HG03469 (cell line): ENCODE results near the gene GDF10.

Experiments used
- ATAC-seq: cut with Tn5 transposase; IDR thresholded peaks from one replicate; pipeline ENCODE4 v1.9.1; 2021; ENCODE audit warnings: mild to moderate bottlenecking, moderate library complexity, moderate number of reproducible peaks; ENCODE audit not compliant: unreplicated experiment

GDF10 gene

DNA sequence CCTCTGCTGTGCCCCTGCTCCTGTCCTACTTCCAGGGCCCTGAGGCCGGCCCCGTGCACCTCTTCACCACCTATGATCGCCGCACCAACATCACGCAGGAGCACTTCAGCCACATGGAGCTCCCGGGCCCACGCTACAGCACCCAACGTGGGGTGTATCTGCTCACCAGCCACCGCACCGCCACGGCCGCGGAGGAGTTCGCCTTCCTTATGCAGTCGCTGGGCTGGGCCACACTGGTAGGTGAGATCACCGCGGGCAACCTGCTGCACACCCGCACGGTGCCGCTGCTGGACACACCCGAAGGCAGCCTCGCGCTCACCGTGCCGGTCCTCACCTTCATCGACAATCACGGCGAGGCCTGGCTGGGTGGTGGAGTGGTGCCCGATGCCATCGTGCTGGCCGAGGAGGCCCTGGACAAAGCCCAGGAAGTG is 50.0 kb downstream of the GDF10 start:
- no peak for ATAC-seq

DNA sequence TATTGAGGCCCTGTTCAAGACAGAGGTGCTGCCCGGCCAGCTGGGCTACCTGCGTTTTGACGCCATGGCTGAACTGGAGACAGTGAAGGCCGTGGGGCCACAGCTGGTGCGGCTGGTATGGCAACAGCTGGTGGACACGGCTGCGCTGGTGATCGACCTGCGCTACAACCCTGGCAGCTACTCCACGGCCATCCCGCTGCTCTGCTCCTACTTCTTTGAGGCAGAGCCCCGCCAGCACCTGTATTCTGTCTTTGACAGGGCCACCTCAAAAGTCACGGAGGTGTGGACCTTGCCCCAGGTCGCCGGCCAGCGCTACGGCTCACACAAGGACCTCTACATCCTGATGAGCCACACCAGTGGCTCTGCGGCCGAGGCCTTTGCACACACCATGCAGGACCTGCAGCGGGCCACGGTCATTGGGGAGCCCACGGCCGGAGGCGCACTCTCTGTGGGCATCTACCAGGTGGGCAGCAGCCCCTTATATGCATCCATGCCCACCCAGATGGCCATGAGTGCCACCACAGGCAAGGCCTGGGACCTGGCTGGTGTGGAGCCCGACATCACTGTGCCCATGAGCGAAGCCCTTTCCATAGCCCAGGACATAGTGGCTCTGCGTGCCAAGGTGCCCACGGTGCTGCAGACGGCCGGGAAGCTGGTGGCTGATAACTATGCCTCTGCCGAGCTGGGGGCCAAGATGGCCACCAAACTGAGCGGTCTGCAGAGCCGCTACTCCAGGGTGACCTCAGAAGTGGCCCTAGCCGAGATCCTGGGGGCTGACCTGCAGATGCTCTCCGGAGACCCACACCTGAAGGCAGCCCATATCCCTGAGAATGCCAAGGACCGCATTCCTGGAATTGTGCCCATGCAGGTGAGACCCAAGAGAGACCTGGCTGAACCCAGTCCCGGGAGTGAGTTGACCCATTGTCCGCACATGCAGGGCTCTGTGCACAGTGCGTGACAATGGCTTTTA is 51.0 kb downstream of the GDF10 start:
- ATAC-seq, result no peak

DNA sequence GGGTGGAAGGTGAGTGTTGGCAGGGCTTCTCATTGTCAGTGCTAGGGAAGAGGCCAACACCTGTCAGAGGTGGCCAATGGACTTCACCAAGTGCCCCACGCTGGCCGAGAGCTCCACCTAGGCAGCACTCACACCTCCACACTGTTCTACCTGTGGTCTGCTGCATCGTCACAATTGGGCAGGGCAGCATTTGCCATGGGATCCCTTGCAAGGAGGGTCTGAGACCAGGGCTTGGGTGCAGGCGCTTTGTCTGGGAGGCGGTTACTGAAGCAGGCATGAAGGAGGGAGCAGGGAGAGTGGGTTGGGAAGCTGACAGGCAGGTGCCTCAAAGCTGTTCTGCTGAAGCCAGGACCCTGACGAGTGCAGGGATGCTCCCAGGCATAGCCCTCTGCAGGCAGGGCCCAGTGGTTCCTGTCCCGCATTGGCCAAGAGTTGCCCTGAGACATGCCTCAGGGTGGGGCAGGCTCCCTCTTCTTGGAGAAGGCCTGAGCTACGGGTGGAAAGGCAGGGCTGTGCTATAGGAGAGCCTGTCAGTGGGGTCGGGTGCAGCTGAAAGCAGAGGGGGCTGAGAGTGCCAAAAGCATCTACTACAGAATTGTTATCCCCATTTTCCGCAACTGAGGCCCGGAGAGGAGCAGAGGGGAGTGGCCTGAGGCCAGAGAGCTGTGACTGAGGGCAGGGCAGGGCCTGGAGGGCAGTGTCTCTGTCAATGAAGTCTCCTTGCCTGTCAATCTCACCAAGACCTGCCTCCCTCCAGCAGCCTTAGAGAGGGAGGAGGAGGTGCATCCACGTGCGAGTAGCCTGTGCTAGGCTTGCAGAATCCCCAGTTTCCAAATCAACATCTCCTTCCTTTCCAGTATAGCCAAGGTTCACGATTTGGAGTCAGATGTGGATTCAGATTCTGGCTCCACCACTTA is 52.2 kb downstream of the GDF10 start:
- ATAC-seq, result no peak

- ATAC-seq, result no peak
Observed at GRCh38 chr10:47353351-47353750, 53.4 kb downstream of the GDF10 start.

GRCh38 chr10:47354165-47354564 is 54.2 kb downstream of the GDF10 start:
- ATAC-seq, result no peak

DNA sequence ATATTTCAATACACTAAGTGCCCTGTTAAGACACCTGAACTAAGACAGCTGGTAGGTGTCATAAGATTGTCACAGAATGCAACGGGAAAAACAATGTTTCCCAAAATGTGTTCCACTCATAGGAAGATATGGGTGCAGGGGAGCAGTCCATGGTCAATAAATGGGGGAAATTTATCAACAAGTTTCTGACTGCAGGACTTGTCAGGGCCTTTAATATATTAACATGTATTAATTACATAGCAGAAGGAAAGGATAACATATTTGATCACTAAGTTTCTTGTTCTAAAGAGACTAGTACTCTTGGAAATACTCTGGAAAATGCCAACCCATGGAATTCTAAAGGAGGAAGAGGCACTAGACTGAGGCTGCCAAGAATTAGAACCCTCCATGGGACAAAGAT is 54.9 kb downstream of the GDF10 start:
- ATAC-seq, result no peak

GRCh38 chr10:47356708-47357107 is 56.7 kb downstream of the GDF10 start:
- ATAC-seq, result no peak

- ATAC-seq, result no peak
Observed at GRCh38 chr10:47357131-47357582, 57.2 kb downstream of the GDF10 start.

DNA sequence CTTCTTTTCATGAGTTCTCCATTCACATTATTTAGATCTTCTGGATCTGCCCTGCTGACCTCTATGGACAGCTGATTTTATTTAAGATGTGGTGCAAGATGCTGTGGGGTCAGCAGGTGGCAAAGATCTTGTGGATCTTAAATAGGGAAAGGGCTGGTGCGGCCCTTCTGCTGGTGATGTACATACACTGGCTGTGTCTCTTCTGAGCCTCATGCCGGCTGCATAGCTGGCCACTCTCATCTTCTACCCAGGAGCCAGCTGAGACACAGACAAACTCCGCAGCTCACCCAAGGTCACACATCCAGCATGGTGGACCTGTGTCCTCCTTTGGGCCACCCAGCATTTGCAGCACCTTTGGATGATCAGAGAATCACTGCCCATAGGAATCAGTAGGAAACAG is 57.9 kb downstream of the GDF10 start:
- no peak for ATAC-seq

DNA sequence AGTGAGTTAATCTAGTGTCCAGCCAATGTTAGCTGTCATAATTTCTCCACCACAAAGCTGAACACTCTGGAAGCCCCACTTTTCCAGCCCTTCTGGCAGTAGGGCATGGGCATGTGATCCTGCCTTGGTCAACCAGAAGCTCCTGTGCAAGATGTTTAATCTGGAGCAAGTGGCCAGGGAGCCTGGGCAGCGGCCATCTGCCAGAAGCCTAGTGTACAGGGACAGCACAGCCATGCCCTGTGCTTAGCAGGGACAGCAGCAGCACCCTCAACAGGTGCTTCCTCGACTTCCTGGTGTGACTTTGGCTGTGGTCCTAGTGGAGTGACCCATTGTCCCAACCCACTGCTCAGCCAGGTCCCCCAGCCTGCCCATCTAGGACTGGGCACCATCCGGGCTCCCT is 58.5 kb downstream of the GDF10 start:
- no peak for ATAC-seq

DNA sequence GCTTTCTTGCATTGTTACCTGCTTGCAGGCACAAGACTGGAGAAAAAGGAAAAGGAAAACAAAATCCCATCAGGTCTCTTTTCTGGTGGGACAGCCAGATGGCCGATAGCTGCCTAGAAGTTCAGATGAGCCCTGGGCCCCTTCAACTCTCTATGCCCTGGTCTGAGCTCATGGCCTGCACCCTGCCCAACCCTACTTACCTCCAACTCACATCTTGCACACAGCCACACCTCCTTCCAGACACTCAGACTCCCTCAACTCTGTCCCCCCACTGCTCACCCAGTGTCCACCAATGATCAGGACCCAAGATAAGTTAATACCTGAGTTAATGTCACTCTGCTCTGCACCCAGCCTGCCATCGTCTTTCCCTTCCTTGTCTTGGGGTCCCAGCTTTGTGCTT is 59.1 kb downstream of the GDF10 start:
- no peak for ATAC-seq

- no peak for ATAC-seq
Observed at GRCh38 chr10:47359626-47360418, 59.8 kb downstream of the GDF10 start.

DNA sequence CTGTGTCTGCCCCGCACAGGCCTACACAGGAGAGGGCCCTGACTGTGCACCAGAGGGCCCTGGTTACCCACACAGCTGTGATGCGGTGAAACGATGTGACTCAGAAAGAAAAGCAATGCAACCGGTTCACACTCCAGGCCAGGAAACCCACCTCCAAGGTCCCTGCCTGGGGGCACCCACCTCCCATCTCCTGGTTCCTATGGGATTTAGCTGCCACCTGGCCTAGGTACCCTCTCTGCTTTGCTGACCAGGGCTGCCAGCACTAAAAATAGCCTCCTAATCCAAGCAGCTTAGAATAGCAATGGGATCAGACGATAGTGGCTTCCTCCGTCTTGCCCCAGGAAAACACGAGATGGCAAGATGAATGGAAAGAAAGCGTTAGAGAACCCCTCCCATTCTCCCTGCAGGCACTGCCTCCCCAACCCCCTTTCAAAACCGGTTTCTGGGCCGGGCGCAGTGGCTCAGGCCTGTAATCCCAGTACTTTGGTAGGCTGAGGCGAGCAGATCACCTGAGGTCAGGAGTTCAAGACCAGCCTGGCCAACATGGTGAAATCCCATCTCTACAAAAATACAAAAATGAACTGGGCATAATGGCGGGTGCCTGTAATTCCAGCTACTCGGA is 60.5 kb downstream of the GDF10 start:
- no peak for ATAC-seq

- no peak for ATAC-seq
Observed at GRCh38 chr10:47361293-47361692, 61.3 kb downstream of the GDF10 start.

GRCh38 chr10:47362199-47362598 is 62.2 kb downstream of the GDF10 start:
- no peak for ATAC-seq
